Gastrocnemius medialis (tissue), 4 donors: Measurements from ENCODE around the gene CACNA2D1. TPM values are rescaled to one million over a fixed set of nuclear protein-coding genes. Genes with fewer than 3 reads are reported as not detected.

Experiments used
- ATAC-seq, 2 donors: fragments of 150-250 bp; one replicate each; pipeline ENCODE4 v1.9.1; 2016
- DNase-seq, 2 donors: peaks; one replicate each; pipeline ENCODE4 v3.0.0-alpha.2; 2019
- H3K27ac ChIP-seq, 4 donors: fragments of 200-600 bp; sonication (generic); 1 replicate in 1 of 4; 2 replicates in 3 of 4; pipeline ENCODE4 v1.5.1; 2016 to 2018; ENCODE audit warnings: mild to moderate bottlenecking in 2 of 4, moderate library complexity in 1 of 4
- H3K27me3 ChIP-seq, 3 donors: fragments of 200-600 bp; sonication (generic) in 2 of 3; 1 replicate in 1 of 3; 2 replicates in 2 of 3; pipeline versions ENCODE4 v1.5.1 to v1.6.0; 2016 to 2019; ENCODE audit warnings: mild to moderate bottlenecking in 1 of 3, moderate library complexity in 1 of 3
- H3K36me3 ChIP-seq, 2 donors: fragments of 200-600 bp; sonication (generic) in 1 of 2; one replicate each; pipeline ENCODE4 v1.5.1; 2017 to 2018
- H3K4me1 ChIP-seq, 2 donors: fragments of 200-600 bp; sonication (generic) in 1 of 2; one replicate each; pipeline ENCODE4 v1.5.1; 2016 to 2017; ENCODE audit warnings: mild to moderate bottlenecking in 2 of 2
- H3K4me3 ChIP-seq, 4 donors: fragments of 200-600 bp; sonication (generic) in 3 of 4; 1 replicate in 1 of 4; 2 replicates in 3 of 4; pipeline ENCODE4 v1.5.1; 2016 to 2019; ENCODE audit warnings: mild to moderate bottlenecking in 2 of 4
- H3K9me3 ChIP-seq, 3 donors: fragments of 200-600 bp; sonication (generic) in 2 of 3; 1 replicate in 1 of 3; 2 replicates in 2 of 3; pipeline ENCODE4 v1.5.1; 2016 to 2019
- POLR2A ChIP-seq, 2 donors: fragments of 450-650 bp; IDR thresholded peaks; one replicate each; pipeline ENCODE4 v1.6.1; 2017; ENCODE audit warnings: antibody characterized with exemption in 2 of 2, mild to moderate bottlenecking in 2 of 2, moderate library complexity in 2 of 2
- in situ Hi-C, 4 donors: fragments of 200-750 bp; cut with MboI; loops; one replicate each; pipeline versions ENCODE4 v1.15.0 to v1.8.0; 2017; ENCODE audit warnings: low sequenced_read_pairs in 4 of 4
- intact Hi-C: fragments of 100-400 bp; cut with DNase I; formaldehyde crosslinking; loops from one replicate; pipeline ENCODE4 v1.15.1; 2023; ENCODE audit warnings: low total_unique reads
- total RNA-seq, 4 donors: library from RNA; depleted of rRNA; stranded (reverse); fragments of >200 nt; gene quantifications; one replicate each; pipeline versions ENCODE4 v1.1.0 to v1.2.3, GENCODE V29; 2016
- TF ChIP-seq, protein P1 (sequence below), 5 experiments: fragments of 450-650 bp in 3 of 5; fragments of 200-600 bp in 2 of 5; sonication (generic) in 2 of 5; IDR thresholded peaks in 4 of 5; conservative IDR thresholded peaks in 1 of 5; 1 replicate in 4 of 5; 2 replicates in 1 of 5; pipeline ENCODE4 v1.5.1; 2016 to 2019; ENCODE audit warnings: antibody characterized with exemption in 5 of 5, mild to moderate bottlenecking in 3 of 5, moderate library complexity in 3 of 5

The CACNA2D1 gene
- total RNA-seq, 4 donors from 2014 or later, result 83.9 to 157 (median 120) TPM

GRCh38 chr7:82224529-82224928 is 219.0 kb downstream of the CACNA2D1 start:
- peak overlapping the region in 1 of 4 donors; percentile 8 for H3K27ac ChIP-seq
- no peaks in the 10 kb centered on the region for H3K36me3 ChIP-seq
- ATAC-seq (no peak), DNase-seq (no peak)
- no peaks in the 10 kb centered on the region for H3K9me3 ChIP-seq
- no peak for TF ChIP-seq POLR2A (IDR thresholded peaks at IDR 0.05)
- TF ChIP-seq, protein P1, sequence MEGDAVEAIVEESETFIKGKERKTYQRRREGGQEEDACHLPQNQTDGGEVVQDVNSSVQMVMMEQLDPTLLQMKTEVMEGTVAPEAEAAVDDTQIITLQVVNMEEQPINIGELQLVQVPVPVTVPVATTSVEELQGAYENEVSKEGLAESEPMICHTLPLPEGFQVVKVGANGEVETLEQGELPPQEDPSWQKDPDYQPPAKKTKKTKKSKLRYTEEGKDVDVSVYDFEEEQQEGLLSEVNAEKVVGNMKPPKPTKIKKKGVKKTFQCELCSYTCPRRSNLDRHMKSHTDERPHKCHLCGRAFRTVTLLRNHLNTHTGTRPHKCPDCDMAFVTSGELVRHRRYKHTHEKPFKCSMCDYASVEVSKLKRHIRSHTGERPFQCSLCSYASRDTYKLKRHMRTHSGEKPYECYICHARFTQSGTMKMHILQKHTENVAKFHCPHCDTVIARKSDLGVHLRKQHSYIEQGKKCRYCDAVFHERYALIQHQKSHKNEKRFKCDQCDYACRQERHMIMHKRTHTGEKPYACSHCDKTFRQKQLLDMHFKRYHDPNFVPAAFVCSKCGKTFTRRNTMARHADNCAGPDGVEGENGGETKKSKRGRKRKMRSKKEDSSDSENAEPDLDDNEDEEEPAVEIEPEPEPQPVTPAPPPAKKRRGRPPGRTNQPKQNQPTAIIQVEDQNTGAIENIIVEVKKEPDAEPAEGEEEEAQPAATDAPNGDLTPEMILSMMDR (IDR thresholded peaks at IDR 0.05 in 4 of 5, conservative IDR thresholded peaks at IDR 0.05 in 1 of 5), result no peak
- peaks cover 29 to 33% of the 10 kb centered on the region in 2 donors for H3K4me1 ChIP-seq
- intact Hi-C loops (no loop called here), in situ Hi-C loops (loop anchor here in 1 of 4 donors (10.0 kb wide), 1 partner anchor 50 kb away; no protein-coding TSS in a partner anchor)
- H3K4me3 ChIP-seq, result no peak overlapping the region
- H3K27me3 ChIP-seq, result no peaks in the 10 kb centered on the region

DNA sequence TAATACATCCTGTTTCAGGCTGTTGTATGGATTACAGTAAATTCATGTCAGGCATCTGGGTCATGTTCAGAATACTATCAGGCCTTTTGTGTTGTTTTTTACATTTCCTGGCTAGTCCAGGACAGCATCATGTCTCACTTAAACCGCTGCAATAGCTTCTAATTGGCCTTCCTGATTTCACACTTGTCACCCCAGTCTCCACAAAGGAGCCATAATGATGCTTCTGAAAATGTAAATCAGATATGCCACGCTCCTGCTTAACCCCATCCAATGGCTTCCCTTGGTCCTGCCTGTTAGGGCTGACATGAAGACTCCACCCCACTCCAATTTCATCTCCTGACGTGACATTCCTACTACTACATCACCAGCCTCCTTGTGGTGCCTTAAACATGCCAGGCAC is 220.0 kb downstream of the CACNA2D1 start:
- ATAC-seq (no peak), DNase-seq (no peak)
- H3K9me3 ChIP-seq, result no peaks in the 10 kb centered on the region
- no peak overlapping the region for H3K4me3 ChIP-seq
- in situ Hi-C loops (loop anchor here in 1 of 4 donors (10.0 kb wide), 1 partner anchor 49 kb away; no protein-coding TSS in a partner anchor), intact Hi-C loops (no loop called here)
- H3K36me3 ChIP-seq, result no peaks in the 10 kb centered on the region
- no peak overlapping the region for H3K27ac ChIP-seq
- H3K27me3 ChIP-seq, result no peaks in the 10 kb centered on the region
- peaks cover 23 to 24% of the 10 kb centered on the region in 2 donors for H3K4me1 ChIP-seq
- no peak for TF ChIP-seq POLR2A (IDR thresholded peaks at IDR 0.05)
- TF ChIP-seq, protein P1 (IDR thresholded peaks at IDR 0.05 in 4 of 5, conservative IDR thresholded peaks at IDR 0.05 in 1 of 5), result no peak

DNA sequence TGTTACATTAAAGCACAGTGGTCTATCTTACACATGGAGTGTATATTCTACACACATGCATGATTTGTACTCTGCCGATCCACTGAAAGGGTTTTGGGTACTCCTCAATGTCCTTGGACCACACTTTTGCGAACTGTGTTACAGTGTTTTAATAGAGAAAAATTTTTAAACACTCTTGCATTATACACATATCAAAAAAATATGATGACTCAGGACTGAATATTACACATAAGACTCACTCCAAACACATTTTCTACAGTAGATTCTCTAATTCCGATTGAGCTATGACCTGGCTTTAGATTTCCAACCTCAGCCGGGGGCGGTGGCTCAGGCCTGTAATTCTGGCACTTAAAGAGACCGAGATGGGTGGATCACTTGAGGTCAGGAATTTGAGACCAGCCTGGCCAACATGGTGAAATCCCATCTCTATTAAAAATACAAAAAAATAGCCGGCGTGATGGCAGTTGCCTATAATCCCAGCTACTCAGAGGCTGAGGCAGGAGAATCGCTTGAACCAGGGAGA is 222.4 kb downstream of the CACNA2D1 start:
- in situ Hi-C loops, result loop anchor here in 1 of 4 donors (10.0 kb wide), 1 partner anchor 46 kb away; no protein-coding TSS in a partner anchor
- Histone ChIP-seq H3K27me3 (no peaks in the 10 kb centered on the region), H3K4me1 (peaks cover 21 to 28% of the 10 kb centered on the region in 2 donors), H3K4me3 (no peak overlapping the region), H3K9me3 (no peaks in the 10 kb centered on the region), H3K36me3 (no peaks in the 10 kb centered on the region), H3K27ac (peak overlapping the region in 2 of 4 donors; percentile 43 to 56)
- intact Hi-C loops, result no loop called here
- peak in 1 of 2 donors; percentile 69 for ATAC-seq
- no peak for DNase-seq
- no peak for TF ChIP-seq POLR2A (IDR thresholded peaks at IDR 0.05)

- intact Hi-C loops, result no loop called here
- Histone ChIP-seq H3K27me3 (no peaks in the 10 kb centered on the region), H3K4me1 (peaks cover 50 to 75% of the 10 kb centered on the region in 2 donors), H3K4me3 (no peak overlapping the region), H3K36me3 (no peaks in the 10 kb centered on the region), H3K27ac (peak overlapping the region; percentile 4 to 88 (median 77)), H3K9me3 (no peaks in the 10 kb centered on the region)
- TF ChIP-seq, protein P1 (IDR thresholded peaks at IDR 0.05 in 4 of 5, conservative IDR thresholded peaks at IDR 0.05 in 1 of 5), result no peak
- TF ChIP-seq POLR2A (IDR thresholded peaks at IDR 0.05), result no peak
- in situ Hi-C loops, result no loop called here
- ATAC-seq, result no peak
- no peak for DNase-seq
Measured at GRCh38 chr7:82212466-82212865, 231.1 kb downstream of the CACNA2D1 start.

- in situ Hi-C loops, result no loop called here
- TF ChIP-seq, protein P1 (IDR thresholded peaks at IDR 0.05 in 4 of 5, conservative IDR thresholded peaks at IDR 0.05 in 1 of 5), result no peak
- no peak for TF ChIP-seq POLR2A (IDR thresholded peaks at IDR 0.05)
- intact Hi-C loops, result no loop called here
- H3K4me3 ChIP-seq, result no peak overlapping the region
- H3K4me1 ChIP-seq, result peaks cover 55 to 77% of the 10 kb centered on the region in 2 donors
- ATAC-seq (peak; percentile 81 to 85), DNase-seq (peak; percentile 38 to 70)
- no peaks in the 10 kb centered on the region for H3K36me3 ChIP-seq
- H3K9me3 ChIP-seq, result no peaks in the 10 kb centered on the region
- peak overlapping the region; percentile 54 to 88 (median 77) for H3K27ac ChIP-seq
- H3K27me3 ChIP-seq, result no peaks in the 10 kb centered on the region
Measured at GRCh38 chr7:82211333-82211732, 232.2 kb downstream of the CACNA2D1 start.
